ENCODE data around the gene MMP25.
"Not testable (repeated sequence)": the region's sequence is repeated elsewhere in the genome, so short reads cannot be mapped to it uniquely, and the experiment has no call there.

Gene MMP25

GRCh38 chr16:3055734-3056115 is 9.4 kb downstream of the MMP25 start:
- not testable (repeated sequence) for DNase-seq (ENCODE audit: low spot score)

- no peak for DNase-seq (ENCODE audit: low spot score)
Observed at GRCh38 chr16:3056336-3057180, 10.2 kb downstream of the MMP25 start.

- no peak for DNase-seq (ENCODE audit: low spot score)
Observed at GRCh38 chr16:3057181-3058138, 11.1 kb downstream of the MMP25 start.

- no peak for DNase-seq (ENCODE audit: low spot score)
Observed at GRCh38 chr16:3058139-3059030, 12.0 kb downstream of the MMP25 start.

- peak; percentile 96 for DNase-seq (ENCODE audit: low spot score)
Observed at GRCh38 chr16:3059041-3059722, 12.8 kb downstream of the MMP25 start.

GRCh38 chr16:3059723-3060242 is 13.4 kb downstream of the MMP25 start:
- no peak for DNase-seq (ENCODE audit: low spot score)

GRCh38 chr16:3060339-3061127 is 14.2 kb downstream of the MMP25 start:
- DNase-seq (ENCODE audit: low spot score) = no peak

GRCh38 chr16:3062553-3062952 is 16.2 kb downstream of the MMP25 start:
- DNase-seq (ENCODE audit: low spot score) = no peak

- no peak for DNase-seq (ENCODE audit: low spot score)
Observed at GRCh38 chr16:3063625-3064386, 17.4 kb downstream of the MMP25 start.

GRCh38 chr16:3065069-3065741 is 18.8 kb downstream of the MMP25 start, which contains the start of gene IL32:
Gene IL32 (plus strand): TSS chr16:3065640. CDS start chr16:3065812, 172 bp downstream.
- DNase-seq (ENCODE audit: low spot score) = no peak

- DNase-seq (ENCODE audit: low spot score) = no peak
Observed at GRCh38 chr16:3065742-3066439, 19.5 kb downstream of the MMP25 start.

GRCh38 chr16:3066440-3066748 is 20.0 kb downstream of the MMP25 start:
- no peak for DNase-seq (ENCODE audit: low spot score)

GRCh38 chr16:3068487-3068886 is 22.1 kb downstream of the MMP25 start:
- DNase-seq (ENCODE audit: low spot score) = no peak

GRCh38 chr16:3069146-3069545 is 22.8 kb downstream of the MMP25 start:
- not testable (repeated sequence) for DNase-seq (ENCODE audit: low spot score)

- DNase-seq (ENCODE audit: low spot score) = no peak
Observed at GRCh38 chr16:3070608-3071111, 24.3 kb downstream of the MMP25 start.

GRCh38 chr16:3071655-3072054 is 25.3 kb downstream of the MMP25 start:
- no peak for DNase-seq (ENCODE audit: low spot score)

GRCh38 chr16:3072148-3072547 is 25.8 kb downstream of the MMP25 start:
- not testable (repeated sequence) for DNase-seq (ENCODE audit: low spot score)
